A549 (cell line): ENCODE data around the gene MEGF6.

Experiments
- CEBPB ChIP-seq, 2 experiments: fragments of >200 bp in 1 of 2; sonication (Bioruptor Twin) in 1 of 2; formaldehyde crosslinking in 1 of 2; IDR thresholded peaks; 2 replicates each; pipeline ENCODE4 v1.6.1; 2012 to 2016
- EP300 ChIP-seq, 2 experiments: fragments of >200 bp; sonication (Bioruptor Twin); formaldehyde crosslinking; IDR thresholded peaks; 2 replicates in 1 of 2; 3 replicates in 1 of 2; pipeline ENCODE4 v1.6.1; 2016 to 2017
- FOSL2 ChIP-seq, 2 experiments: fragments of 450-650 bp in 1 of 2; fragments of >200 bp in 1 of 2; sonication (Bioruptor Twin) in 1 of 2; formaldehyde crosslinking; IDR thresholded peaks; 2 replicates each; pipeline versions ENCODE4 v1.5.0 to v1.6.1; 2016 to 2020; ENCODE audit warnings: mild to moderate bottlenecking in 1 of 2, moderate library complexity in 1 of 2
- HDAC2 ChIP-seq: fragments of 200-600 bp; sonication (generic); IDR thresholded peaks from 2 replicates; pipeline ENCODE4 v1.6.1; 2016
- MAFK ChIP-seq: fragments of 450-650 bp; IDR thresholded peaks from 2 replicates; pipeline ENCODE4 v1.6.1; 2014; ENCODE audit not compliant: partially characterized antibody
- MYC ChIP-seq: IDR thresholded peaks from 2 replicates; pipeline ENCODE4 v1.6.1; 2012; ENCODE audit warnings: mild to moderate bottlenecking, inconsistent platforms, low read length, improper control_type of control experiment, borderline replicate concordance
- POLR2A ChIP-seq: IDR thresholded peaks from 2 replicates; pipeline ENCODE4 v1.6.1; 2012; ENCODE audit warnings: mild to moderate bottlenecking, low read length
- RAD21 ChIP-seq, 2 experiments: fragments of >200 bp in 1 of 2; sonication (Bioruptor Twin) in 1 of 2; formaldehyde crosslinking in 1 of 2; IDR thresholded peaks in 1 of 2; conservative IDR thresholded peaks in 1 of 2; 2 replicates in 1 of 2; 3 replicates in 1 of 2; pipeline ENCODE4 v1.6.1; 2012 to 2018; ENCODE audit warnings: inconsistent platforms in 1 of 2
- RCOR1 ChIP-seq: fragments of 150-350 bp; IDR thresholded peaks from 2 replicates; pipeline ENCODE4 v1.6.1; 2014; ENCODE audit warnings: antibody characterized with exemption, low read length, low read depth
- TF ChIP-seq, protein P1 (sequence below): fragments of >200 bp; sonication (Bioruptor Twin); formaldehyde crosslinking; IDR thresholded peaks from 3 replicates; pipeline ENCODE4 v1.5.1; 2016
- TF ChIP-seq, protein P2 (sequence below): fragments of 150-350 bp; IDR thresholded peaks from 2 replicates; pipeline ENCODE4 v1.6.1; 2014; ENCODE audit warnings: low read depth, mild to moderate bottlenecking, low read length
- TF ChIP-seq, protein P3 (sequence below): fragments of 200-600 bp; sonication (generic); IDR thresholded peaks from 2 replicates; pipeline ENCODE4 v1.6.1; 2016; ENCODE audit warnings: antibody characterized with exemption, mild to moderate bottlenecking, moderate library complexity
- TF ChIP-seq, protein P4 (sequence below): fragments of 450-650 bp; IDR thresholded peaks from 2 replicates; pipeline ENCODE4 v1.6.1; 2014; ENCODE audit warnings: antibody characterized with exemption
- TF ChIP-seq, protein P5 (sequence below): fragments of >200 bp; sonication (Bioruptor Twin); formaldehyde crosslinking; IDR thresholded peaks from 2 replicates; pipeline ENCODE4 v1.6.1; 2016

DNA sequence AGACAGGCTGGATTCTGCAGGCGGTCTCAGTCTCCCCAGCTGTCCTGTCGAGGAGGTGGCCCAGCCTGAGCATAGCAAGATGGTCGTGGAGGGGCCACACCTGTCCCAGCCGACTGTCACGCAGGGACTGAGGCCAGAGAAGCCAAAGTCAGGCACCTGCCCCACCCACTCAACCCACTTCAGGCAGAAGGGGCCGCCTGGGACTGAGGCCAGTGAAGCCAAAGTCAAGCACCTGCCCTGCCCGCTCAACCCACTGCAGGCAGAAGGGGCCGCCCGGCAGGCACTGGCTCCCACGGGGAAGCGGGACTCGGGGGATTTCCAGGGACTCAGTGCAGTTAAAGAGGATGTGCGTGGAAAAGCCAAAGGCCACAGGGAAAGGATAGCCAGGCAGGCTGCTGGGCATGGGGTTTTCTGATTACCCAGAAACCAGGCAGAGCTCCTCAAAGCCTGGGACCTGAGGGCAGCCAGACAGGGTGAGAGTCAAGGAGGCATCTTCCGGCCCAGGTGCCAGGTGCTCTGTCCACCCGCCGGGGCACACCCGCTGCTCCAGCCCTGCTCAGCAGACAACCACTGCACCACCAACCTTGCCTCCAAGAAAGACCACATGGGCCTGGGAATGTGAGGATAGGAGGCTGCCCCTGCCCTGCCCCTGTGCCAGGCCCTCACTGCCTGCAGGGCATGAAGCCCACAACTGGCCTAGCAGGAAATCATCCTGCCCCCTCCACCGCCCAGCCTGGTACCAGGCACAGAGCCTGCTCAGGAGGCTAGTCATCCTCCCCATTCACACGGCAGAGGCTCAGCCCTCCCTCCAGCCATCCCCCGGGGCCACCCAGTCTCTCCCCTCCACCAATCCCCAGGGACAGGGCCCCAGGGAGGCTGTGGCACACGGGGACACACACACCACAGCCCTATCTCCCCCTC lies 41.0 kb downstream of the MEGF6 start:
- no peak for TF ChIP-seq MYC
- no peak for TF ChIP-seq POLR2A
- TF ChIP-seq, protein P1, sequence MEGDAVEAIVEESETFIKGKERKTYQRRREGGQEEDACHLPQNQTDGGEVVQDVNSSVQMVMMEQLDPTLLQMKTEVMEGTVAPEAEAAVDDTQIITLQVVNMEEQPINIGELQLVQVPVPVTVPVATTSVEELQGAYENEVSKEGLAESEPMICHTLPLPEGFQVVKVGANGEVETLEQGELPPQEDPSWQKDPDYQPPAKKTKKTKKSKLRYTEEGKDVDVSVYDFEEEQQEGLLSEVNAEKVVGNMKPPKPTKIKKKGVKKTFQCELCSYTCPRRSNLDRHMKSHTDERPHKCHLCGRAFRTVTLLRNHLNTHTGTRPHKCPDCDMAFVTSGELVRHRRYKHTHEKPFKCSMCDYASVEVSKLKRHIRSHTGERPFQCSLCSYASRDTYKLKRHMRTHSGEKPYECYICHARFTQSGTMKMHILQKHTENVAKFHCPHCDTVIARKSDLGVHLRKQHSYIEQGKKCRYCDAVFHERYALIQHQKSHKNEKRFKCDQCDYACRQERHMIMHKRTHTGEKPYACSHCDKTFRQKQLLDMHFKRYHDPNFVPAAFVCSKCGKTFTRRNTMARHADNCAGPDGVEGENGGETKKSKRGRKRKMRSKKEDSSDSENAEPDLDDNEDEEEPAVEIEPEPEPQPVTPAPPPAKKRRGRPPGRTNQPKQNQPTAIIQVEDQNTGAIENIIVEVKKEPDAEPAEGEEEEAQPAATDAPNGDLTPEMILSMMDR = no peak
- TF ChIP-seq, protein P2, sequence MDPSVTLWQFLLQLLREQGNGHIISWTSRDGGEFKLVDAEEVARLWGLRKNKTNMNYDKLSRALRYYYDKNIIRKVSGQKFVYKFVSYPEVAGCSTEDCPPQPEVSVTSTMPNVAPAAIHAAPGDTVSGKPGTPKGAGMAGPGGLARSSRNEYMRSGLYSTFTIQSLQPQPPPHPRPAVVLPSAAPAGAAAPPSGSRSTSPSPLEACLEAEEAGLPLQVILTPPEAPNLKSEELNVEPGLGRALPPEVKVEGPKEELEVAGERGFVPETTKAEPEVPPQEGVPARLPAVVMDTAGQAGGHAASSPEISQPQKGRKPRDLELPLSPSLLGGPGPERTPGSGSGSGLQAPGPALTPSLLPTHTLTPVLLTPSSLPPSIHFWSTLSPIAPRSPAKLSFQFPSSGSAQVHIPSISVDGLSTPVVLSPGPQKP = no peak
- TF ChIP-seq, protein P3, sequence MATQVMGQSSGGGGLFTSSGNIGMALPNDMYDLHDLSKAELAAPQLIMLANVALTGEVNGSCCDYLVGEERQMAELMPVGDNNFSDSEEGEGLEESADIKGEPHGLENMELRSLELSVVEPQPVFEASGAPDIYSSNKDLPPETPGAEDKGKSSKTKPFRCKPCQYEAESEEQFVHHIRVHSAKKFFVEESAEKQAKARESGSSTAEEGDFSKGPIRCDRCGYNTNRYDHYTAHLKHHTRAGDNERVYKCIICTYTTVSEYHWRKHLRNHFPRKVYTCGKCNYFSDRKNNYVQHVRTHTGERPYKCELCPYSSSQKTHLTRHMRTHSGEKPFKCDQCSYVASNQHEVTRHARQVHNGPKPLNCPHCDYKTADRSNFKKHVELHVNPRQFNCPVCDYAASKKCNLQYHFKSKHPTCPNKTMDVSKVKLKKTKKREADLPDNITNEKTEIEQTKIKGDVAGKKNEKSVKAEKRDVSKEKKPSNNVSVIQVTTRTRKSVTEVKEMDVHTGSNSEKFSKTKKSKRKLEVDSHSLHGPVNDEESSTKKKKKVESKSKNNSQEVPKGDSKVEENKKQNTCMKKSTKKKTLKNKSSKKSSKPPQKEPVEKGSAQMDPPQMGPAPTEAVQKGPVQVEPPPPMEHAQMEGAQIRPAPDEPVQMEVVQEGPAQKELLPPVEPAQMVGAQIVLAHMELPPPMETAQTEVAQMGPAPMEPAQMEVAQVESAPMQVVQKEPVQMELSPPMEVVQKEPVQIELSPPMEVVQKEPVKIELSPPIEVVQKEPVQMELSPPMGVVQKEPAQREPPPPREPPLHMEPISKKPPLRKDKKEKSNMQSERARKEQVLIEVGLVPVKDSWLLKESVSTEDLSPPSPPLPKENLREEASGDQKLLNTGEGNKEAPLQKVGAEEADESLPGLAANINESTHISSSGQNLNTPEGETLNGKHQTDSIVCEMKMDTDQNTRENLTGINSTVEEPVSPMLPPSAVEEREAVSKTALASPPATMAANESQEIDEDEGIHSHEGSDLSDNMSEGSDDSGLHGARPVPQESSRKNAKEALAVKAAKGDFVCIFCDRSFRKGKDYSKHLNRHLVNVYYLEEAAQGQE = no peak
- no peak for TF ChIP-seq EP300 (IDR thresholded peaks at IDR 0.05)
- TF ChIP-seq, protein P4, sequence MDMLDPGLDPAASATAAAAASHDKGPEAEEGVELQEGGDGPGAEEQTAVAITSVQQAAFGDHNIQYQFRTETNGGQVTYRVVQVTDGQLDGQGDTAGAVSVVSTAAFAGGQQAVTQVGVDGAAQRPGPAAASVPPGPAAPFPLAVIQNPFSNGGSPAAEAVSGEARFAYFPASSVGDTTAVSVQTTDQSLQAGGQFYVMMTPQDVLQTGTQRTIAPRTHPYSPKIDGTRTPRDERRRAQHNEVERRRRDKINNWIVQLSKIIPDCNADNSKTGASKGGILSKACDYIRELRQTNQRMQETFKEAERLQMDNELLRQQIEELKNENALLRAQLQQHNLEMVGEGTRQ = no peak
- no peak for TF ChIP-seq CEBPB (IDR thresholded peaks at IDR 0.05)
- no peak for TF ChIP-seq RAD21 (conservative IDR thresholded peaks at IDR 0.05 in 1 of 2, IDR thresholded peaks at IDR 0.05 in 1 of 2)
- TF ChIP-seq FOSL2 (IDR thresholded peaks at IDR 0.05) = no peak
- no peak for TF ChIP-seq FOSL2 (CRISPR knock-in tag; IDR thresholded peaks at IDR 0.05)
- no peak for TF ChIP-seq MAFK
- TF ChIP-seq, protein P5, sequence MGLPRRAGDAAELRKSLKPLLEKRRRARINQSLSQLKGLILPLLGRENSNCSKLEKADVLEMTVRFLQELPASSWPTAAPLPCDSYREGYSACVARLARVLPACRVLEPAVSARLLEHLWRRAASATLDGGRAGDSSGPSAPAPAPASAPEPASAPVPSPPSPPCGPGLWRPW = no peak
- no peak for TF ChIP-seq RCOR1
- TF ChIP-seq HDAC2 = no peak
